DMS153 treated with DMSO at 0.1 percent for 48 hours (cell line): Measurements from ENCODE around the gene SLC39A7.

Experiments
- DNase-seq: peaks from one replicate; lab custom pipeline; 2025; ENCODE audit not compliant: unreplicated experiment; lab: John Stamatoyannopoulos, UW

SLC39A7 gene

DNA sequence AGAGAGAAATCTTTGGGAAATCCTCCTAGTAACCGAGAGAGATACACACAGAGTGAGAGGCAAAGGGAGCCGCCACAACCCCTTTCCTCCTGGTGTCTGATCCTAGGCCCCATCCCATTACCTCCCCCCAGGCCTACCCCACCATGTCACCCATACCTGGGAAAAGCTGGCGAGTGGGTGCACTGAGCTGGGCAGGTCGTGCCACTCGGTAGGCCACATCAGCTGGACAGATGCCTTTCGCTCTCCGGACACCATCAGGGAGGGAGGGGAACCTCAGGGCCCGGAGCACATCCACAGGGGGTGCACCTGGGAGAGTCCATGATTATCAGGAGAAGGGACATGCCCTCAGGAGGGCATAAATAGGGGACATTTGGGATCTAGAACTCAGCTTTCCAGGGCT, 11.5 kb upstream of the SLC39A7 start:
- DNase-seq: no peak

- no peak for DNase-seq
Observed at GRCh38 chr6:33189625-33190448, 10.8 kb upstream of the SLC39A7 start.

- no peak for DNase-seq
Observed at GRCh38 chr6:33190504-33191107, 10.1 kb upstream of the SLC39A7 start.

- DNase-seq: no peak
Observed at GRCh38 chr6:33191383-33192104, 9.1 kb upstream of the SLC39A7 start.

DNA sequence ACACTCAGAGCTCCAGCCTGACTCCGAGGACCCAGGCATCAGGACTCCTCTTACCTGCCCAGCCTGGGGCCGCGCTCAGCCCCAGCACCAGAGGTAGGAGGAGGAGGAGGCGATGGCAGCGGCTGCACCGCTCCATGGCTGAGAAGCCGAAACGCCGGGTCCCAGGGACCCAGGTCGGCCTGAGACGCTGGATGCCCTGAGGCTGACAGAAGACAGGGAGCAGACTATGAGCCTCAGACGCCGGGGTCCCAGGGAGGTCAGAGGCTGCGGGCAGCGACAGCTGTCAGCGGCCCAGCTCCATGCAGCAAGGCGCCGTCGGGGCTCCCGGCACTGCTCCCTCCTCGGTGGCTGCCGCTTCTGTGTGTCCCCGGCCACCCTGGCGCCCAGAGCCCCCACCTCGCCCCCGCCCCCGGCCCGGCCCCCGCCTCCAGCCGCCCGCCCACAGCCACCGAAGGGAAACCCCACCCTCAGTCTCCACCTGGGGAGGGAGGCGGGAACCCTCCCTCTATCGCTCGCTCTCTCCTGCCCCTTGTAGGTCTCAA, 8.5 kb upstream of the SLC39A7 start, which contains the start of gene COL11A2:
COL11A2 (minus strand) TSS at position 363 of the 542 bp plus-strand sequence; CDS start at position 136, 227 bp downstream.
- no peak for DNase-seq

GRCh38 chr6:33192671-33193602, 7.7 kb upstream of the SLC39A7 start:
- DNase-seq: no peak

DNA sequence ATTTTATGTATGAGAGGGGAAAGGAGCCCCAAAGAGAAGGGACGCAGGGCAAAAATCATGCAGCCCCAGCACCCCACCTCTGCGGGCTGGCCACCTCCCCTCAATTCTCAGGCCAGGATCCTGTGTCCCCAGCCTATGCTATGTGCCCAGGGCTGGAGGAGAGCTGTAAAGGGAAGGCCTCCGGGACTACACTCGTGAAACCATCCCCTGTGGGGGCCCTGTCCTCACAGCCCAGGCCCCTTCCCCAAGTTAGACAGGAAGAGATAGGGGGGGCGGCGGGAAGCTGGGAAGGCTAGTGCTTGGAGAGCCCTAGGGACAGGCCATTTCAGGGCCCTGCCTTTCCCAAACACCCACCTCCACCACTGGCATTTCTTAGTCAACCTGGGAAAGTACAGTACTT, 7.0 kb upstream of the SLC39A7 start:
- DNase-seq: no peak

- no peak for DNase-seq
Observed at GRCh38 chr6:33194431-33194979, 6.2 kb upstream of the SLC39A7 start.

DNA sequence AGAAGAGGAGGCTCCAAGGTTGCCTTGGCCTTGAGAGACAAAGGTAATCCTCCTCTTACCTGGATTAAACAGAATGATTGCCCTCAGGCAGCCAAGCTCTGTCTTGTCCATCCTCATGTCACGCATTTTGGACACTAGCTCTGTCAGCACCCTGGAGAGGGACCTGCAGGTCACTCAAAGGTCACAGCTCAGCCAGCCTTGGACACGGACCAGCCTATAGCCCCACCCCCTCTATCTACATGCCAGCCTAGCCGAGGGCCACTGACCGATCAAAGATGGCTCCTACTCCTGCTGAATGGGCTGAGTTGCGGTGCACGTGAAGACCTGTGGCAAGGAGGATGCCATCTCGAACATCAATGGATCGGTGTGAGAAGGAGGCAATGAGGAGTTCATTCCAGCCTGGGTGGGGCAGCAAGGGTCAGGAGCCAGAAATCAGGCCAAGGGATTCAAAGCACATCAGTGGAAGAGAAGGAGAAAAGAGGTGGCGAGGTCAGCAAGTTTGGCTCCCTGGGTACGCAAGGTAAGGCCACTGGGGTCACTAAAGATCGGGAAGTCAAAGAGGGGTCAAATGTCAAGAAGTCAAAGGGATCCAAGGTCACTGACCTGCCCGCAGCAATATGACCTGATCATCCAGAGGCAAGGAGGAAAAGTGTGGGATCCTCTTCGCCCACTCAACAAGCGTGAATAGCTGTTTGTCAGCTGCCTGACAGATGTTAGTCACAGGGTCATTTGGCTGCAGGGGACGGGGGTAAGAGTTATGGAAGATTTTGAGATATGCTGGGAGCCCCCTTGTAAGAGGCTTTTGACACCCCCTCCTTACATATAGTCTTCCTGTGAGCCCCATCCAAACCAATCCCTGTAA, 5.1 kb upstream of the SLC39A7 start:
- no peak for DNase-seq

DNA sequence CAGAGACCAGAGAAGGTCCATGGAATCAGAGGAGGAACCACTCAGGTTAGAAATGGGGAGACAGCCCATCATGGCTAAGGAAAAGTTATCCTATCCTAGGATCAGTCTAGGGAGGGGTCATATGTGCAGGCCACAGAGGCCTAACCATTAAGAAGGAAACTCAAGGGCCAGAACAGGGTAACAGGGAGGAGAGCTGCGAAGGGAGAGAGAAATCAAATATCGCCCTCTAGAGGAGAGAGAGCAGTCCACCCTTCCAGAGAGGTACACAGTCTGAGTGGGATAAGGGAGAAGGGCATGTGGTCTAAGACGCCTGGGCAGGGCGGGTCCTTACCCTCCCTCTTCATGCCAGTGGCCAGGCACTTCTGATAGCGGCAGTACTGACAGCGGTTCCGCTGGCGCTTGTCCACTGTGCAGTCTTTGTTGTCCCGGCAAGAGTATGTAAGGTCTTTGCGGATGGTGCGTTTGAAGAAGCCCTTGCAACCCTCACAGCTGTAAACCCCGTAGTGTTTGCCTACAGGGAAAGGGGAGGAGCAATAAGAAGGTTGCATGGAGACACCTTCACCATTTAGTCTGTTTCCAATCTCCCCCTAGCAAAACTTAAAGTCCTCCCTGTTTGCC, 3.1 kb upstream of the SLC39A7 start:
- DNase-seq: peak; percentile 59

GRCh38 chr6:33198159-33198852, 2.4 kb upstream of the SLC39A7 start:
- DNase-seq: no peak

DNA sequence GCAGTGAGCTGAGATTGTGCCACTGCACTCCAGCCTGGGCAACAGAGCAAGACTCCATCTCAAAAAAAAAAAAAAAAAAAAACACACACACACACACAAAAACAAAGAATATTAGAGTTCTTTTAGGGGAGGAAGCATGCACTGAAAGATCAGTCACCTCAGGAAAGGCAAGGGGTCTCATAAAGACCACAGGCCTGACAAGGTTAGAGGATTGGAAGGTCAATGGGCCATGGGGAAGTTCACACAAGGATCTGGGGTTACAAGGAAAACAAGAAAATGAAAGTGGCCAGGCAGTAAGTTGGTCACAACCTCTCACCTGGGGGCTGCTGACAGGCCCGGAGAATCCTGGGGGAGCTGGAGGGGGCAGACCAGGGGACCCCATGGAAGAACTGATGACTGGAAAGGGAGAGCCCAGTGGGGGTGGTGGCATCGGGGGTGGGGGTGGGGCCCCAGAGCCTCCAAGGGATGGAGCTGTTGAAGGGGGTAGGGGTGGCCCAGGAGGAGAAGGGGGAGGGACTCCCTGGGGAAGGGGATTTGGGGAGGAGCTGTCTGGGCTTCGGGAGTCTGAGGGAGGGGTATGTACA, 1.7 kb upstream of the SLC39A7 start:
- no peak for DNase-seq

DNA sequence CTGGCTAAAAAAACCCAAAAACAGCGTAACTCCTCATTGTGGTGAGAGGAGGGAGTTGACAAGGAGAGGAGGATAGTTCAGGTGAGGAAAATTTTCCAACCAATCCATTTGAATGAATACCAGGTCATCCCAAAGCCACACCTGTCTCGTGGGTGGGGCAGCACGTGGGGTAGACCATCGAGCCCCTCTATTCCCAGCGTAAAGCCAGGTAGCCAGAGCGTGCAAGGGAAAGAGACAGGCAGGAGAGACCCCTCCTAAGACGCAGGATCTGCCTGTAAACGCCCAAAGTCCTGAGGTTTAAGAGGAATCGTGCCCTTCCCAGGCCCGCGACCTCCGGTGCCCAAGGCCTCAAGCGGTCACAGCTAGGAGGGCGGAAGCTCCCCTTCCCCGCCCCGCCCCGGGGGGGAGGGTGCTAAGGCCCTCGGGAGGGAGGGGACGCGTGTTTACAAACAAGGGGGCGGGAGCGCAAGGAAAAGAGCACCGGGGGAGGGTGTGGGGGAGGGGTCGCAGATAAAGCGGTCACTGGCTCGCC, 914 bp upstream of the SLC39A7 start:
- DNase-seq: no peak

DNA sequence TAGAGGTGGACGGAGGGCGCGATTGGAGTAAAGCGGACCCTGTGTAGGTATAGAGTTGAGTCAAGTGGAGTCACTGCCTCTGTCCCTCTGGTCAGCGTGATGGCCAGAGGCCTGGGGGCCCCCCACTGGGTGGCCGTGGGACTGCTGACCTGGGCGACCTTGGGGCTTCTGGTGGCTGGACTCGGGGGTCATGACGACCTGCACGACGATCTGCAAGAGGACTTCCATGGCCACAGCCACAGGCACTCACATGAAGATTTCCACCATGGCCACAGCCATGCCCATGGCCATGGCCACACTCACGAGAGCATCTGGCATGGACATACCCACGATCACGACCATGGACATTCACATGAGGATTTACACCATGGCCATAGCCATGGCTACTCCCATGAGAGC, 479 bp downstream of the SLC39A7 start:
- no peak for DNase-seq

GRCh38 chr6:33201935-33202334, 1.3 kb downstream of the SLC39A7 start:
- DNase-seq: no peak

DNA sequence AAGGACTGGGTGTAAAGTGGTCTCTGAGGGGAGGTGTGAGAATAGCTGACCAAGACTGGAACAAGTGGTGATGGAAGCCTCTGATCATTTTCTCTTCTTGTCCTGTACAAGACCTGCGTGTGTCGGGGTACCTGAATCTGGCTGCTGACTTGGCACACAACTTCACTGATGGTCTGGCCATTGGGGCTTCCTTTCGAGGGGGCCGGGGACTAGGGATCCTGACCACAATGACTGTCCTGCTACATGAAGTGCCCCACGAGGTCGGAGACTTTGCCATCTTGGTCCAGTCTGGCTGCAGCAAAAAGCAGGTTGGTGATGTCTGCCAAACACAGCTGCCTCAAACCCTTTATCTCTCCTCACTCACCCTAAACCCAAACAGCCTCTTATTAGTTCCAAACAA, 2.1 kb downstream of the SLC39A7 start:
- DNase-seq: no peak

DNA sequence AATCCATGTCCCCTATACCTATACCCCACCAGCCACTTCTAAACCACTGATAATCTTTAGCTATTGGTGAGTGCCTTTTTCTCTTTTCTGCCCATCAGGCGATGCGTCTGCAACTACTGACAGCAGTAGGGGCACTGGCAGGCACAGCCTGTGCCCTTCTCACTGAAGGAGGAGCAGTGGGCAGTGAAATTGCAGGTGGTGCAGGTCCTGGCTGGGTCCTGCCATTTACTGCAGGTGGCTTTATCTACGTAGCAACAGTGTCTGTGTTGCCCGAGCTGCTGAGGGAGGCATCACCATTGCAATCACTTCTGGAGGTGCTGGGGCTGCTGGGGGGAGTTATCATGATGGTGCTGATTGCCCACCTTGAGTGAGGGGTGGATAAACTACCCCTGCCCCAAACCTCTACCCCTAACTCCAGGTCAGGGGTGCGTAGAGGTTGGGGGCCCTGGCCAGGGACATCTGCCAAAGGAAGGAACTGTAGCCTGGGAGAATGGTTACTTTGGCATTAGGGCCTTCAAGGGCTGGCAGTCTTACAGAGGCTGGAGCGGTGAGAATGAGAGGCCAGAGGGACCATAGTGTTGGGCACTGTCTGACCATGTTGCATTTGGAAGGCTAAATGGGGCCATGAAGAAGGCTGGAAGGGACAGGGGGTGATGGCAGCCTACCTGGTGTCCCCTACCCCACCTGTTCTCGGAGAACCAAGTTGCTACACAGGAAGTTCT, 2.9 kb downstream of the SLC39A7 start:
- DNase-seq: no peak
